H1 (cell line): ENCODE results near the gene PFN3. TPM values are rescaled to one million over a fixed set of nuclear protein-coding genes. Genes with fewer than 3 reads are reported as not detected.

Source experiments
- CTCF ChIA-PET: fragments of 300-600 bp; sonication (Branson Sonifier 250); formaldehyde crosslinking; loops from one replicate; lab custom pipeline; 2021; ENCODE audit not compliant: partially characterized antibody; lab: Charles Lee
- POLR2A ChIA-PET: fragments of 300-600 bp; sonication (Branson Sonifier 250); formaldehyde crosslinking; loops from one replicate; lab custom pipeline; 2021; ENCODE audit warnings: inconsistent platforms; ENCODE audit not compliant: partially characterized antibody; lab: Charles Lee
- DNase-seq, 2 experiments: peaks; one replicate each; pipeline versions ENCODE4 v3.0.0 to v3.0.0-alpha.2; 2010 to 2022; ENCODE audit warnings: low spot score in 2 of 2, low read depth in 1 of 2, mixed read lengths in 1 of 2
- FAIRE-seq: peaks from 2 replicates; lab custom pipeline; 2011; peaks lifted over from hg19 to GRCh38; lab: Jason Lieb, UNC
- H2AFZ ChIP-seq: 2 replicates; pipeline ENCODE4 v1.8.1; 2012; ENCODE audit warnings: low read length, inconsistent platforms
- H2AK5ac ChIP-seq: 2 replicates; pipeline ENCODE4 v1.6.1; 2013; ENCODE audit warnings: low read depth, low read length
- H2BK120ac ChIP-seq: replicated peaks from 2 replicates; pipeline ENCODE3; 2013; ENCODE audit warnings: low read depth, low read length, inconsistent platforms
- H2BK12ac ChIP-seq: 2 replicates; pipeline ENCODE4 v1.6.1; 2013; ENCODE audit warnings: low read depth, low read length
- H2BK15ac ChIP-seq: 2 replicates; pipeline ENCODE4 v1.6.1; 2013; ENCODE audit warnings: low read length
- H2BK20ac ChIP-seq: 2 replicates; pipeline ENCODE4 v1.6.1; 2013; ENCODE audit warnings: low read length
- H2BK5ac ChIP-seq: 2 replicates; pipeline ENCODE4 v1.6.1; 2013; ENCODE audit warnings: low read depth, low read length
- H3K14ac ChIP-seq: 2 replicates; pipeline ENCODE4 v1.6.1; 2013; ENCODE audit warnings: inconsistent platforms; ENCODE audit not compliant: insufficient read length
- H3K18ac ChIP-seq: 2 replicates; pipeline ENCODE4 v1.6.1; 2013; ENCODE audit warnings: low read length; ENCODE audit errors: extremely low read depth
- H3K23ac ChIP-seq: 2 replicates; pipeline ENCODE4 v1.6.1; 2013; ENCODE audit warnings: inconsistent platforms; ENCODE audit not compliant: insufficient read length
- H3K23me2 ChIP-seq: 2 replicates; pipeline ENCODE4 v1.6.1; 2013; ENCODE audit warnings: low read depth, low read length
- H3K27ac ChIP-seq: 2 replicates; pipeline ENCODE4 v1.6.1; 2011; ENCODE audit warnings: low read depth, low read length, inconsistent platforms
- H3K27me3 ChIP-seq, 4 experiments: replicated peaks in 1 of 4; 1 replicate in 1 of 4; 2 replicates in 3 of 4; pipeline versions ENCODE4 v1.6.1 to v1.8.1; 2011 to 2013; ENCODE audit warnings: low read length in 3 of 4, mild to moderate bottlenecking in 3 of 4, inconsistent platforms in 2 of 4, mixed read lengths in 2 of 4, moderate library complexity in 1 of 4; ENCODE audit not compliant: control insufficient read depth in 3 of 4, insufficient read depth in 3 of 4; ENCODE audit errors: extremely low read depth in 1 of 4
- H3K36me3 ChIP-seq, 4 experiments: 2 replicates each; pipeline versions ENCODE4 v1.6.1 to v1.8.1; 2011 to 2013; ENCODE audit warnings: mild to moderate bottlenecking in 4 of 4, low read length in 3 of 4, moderate library complexity in 2 of 4, control low read depth in 1 of 4, inconsistent platforms in 1 of 4; ENCODE audit not compliant: insufficient read depth in 4 of 4, control insufficient read depth in 2 of 4
- H3K4ac ChIP-seq: replicated peaks from 2 replicates; pipeline ENCODE3; 2013; ENCODE audit warnings: low read length, low read depth, mixed read lengths, inconsistent platforms; ENCODE audit not compliant: insufficient read length
- H3K4me1 ChIP-seq, 4 experiments: replicated peaks in 1 of 4; 1 replicate in 1 of 4; 2 replicates in 3 of 4; pipeline versions ENCODE4 v1.6.1 to v1.8.1; 2011 to 2013; ENCODE audit warnings: low read length in 3 of 4, inconsistent platforms in 2 of 4, mixed read lengths in 1 of 4; ENCODE audit not compliant: insufficient read depth in 4 of 4, control insufficient read depth in 3 of 4
- H3K4me2 ChIP-seq, 2 experiments: 2 replicates each; pipeline versions ENCODE4 v1.6.1 to v1.8.1; 2011 to 2013; ENCODE audit warnings: low read depth in 2 of 2, low read length in 2 of 2, control low read depth in 1 of 2, inconsistent platforms in 1 of 2, mild to moderate bottlenecking in 1 of 2; ENCODE audit not compliant: insufficient read depth in 1 of 2
- H3K4me3 ChIP-seq, 4 experiments: fragments of 200-600, 300-600 bp in 1 of 4; sonication (generic), shearing (Covaris generic), sonication (Bioruptor Twin) in 1 of 4; 2 replicates each; pipeline versions ENCODE4 v1.5.1 to v1.8.1; 2011 to 2016; ENCODE audit warnings: low read length in 4 of 4, low read depth in 3 of 4, control low read depth in 2 of 4, inconsistent platforms in 2 of 4, mild to moderate bottlenecking in 2 of 4, mixed read lengths in 1 of 4, moderate library complexity in 1 of 4; ENCODE audit not compliant: insufficient read depth in 2 of 4; ENCODE audit errors: extremely low read depth in 1 of 4
- H3K56ac ChIP-seq: replicated peaks from 2 replicates; pipeline ENCODE3; 2013; ENCODE audit warnings: low read depth, mild to moderate bottlenecking, mixed read lengths, low read length, inconsistent platforms; ENCODE audit not compliant: insufficient read length
- H3K79me1 ChIP-seq: 2 replicates; pipeline ENCODE4 v1.6.1; 2013; ENCODE audit warnings: low read depth, low read length, control low read depth
- H3K79me2 ChIP-seq, 2 experiments: 2 replicates each; pipeline versions ENCODE4 v1.6.1 to v1.8.1; 2012 to 2013; ENCODE audit warnings: low read length in 2 of 2, mild to moderate bottlenecking in 2 of 2, inconsistent platforms in 1 of 2; ENCODE audit not compliant: insufficient read depth in 2 of 2, control insufficient read depth in 1 of 2
- H3K9ac ChIP-seq, 4 experiments: replicated peaks in 1 of 4; 1 replicate in 1 of 4; 2 replicates in 3 of 4; pipeline versions ENCODE4 v1.6.1 to v1.8.1; 2011 to 2013; ENCODE audit warnings: low read depth in 3 of 4, low read length in 3 of 4, control low read depth in 2 of 4, mild to moderate bottlenecking in 2 of 4, moderate library complexity in 2 of 4, inconsistent platforms in 1 of 4; ENCODE audit errors: extremely low read depth in 1 of 4
- H3K9me3 ChIP-seq, 2 experiments: 2 replicates each; pipeline versions ENCODE4 v1.6.1 to v1.8.1; 2012 to 2013; ENCODE audit warnings: mild to moderate bottlenecking in 2 of 2, moderate library complexity in 2 of 2, control low read depth in 1 of 2, inconsistent platforms in 1 of 2, low read depth in 1 of 2, low read length in 1 of 2, mixed read lengths in 1 of 2; ENCODE audit not compliant: insufficient read depth in 2 of 2
- H4K20me1 ChIP-seq, 2 experiments: replicated peaks in 1 of 2; 2 replicates each; pipeline versions ENCODE3 to v1.8.1; 2011 to 2013; ENCODE audit warnings: inconsistent platforms in 2 of 2, low read length in 2 of 2, mild to moderate bottlenecking in 1 of 2; ENCODE audit not compliant: insufficient read depth in 2 of 2, control insufficient read depth in 1 of 2
- H4K5ac ChIP-seq: 2 replicates; pipeline ENCODE4 v1.6.1; 2013; ENCODE audit warnings: low read length, low read depth, mixed read lengths, inconsistent platforms; ENCODE audit not compliant: insufficient read length
- H4K8ac ChIP-seq: 2 replicates; pipeline ENCODE4 v1.8.0; 2013; ENCODE audit warnings: mild to moderate bottlenecking, moderate library complexity, low read length, inconsistent platforms; ENCODE audit not compliant: insufficient read depth; ENCODE audit errors: extremely low read depth
- H4K91ac ChIP-seq: replicated peaks from 2 replicates; pipeline ENCODE3; 2013; ENCODE audit warnings: low read length, mixed read lengths, inconsistent platforms; ENCODE audit not compliant: insufficient read length
- KDM4A ChIP-seq: IDR thresholded peaks from one replicate; pipeline ENCODE4 v1.7.1; 2012; ENCODE audit warnings: low read depth, mild to moderate bottlenecking, moderate library complexity, low read length, inconsistent platforms; ENCODE audit not compliant: severe bottlenecking
- RXRA ChIP-seq: IDR thresholded peaks from 2 replicates; pipeline ENCODE4 v1.6.1; 2011; ENCODE audit warnings: low read depth, mild to moderate bottlenecking, low read length, moderate library complexity; ENCODE audit not compliant: insufficient read depth
- SUZ12 ChIP-seq: fragments of 200-600 bp; sonication (generic); IDR thresholded peaks from 2 replicates; pipeline ENCODE4 v1.6.1; 2012; ENCODE audit warnings: mild to moderate bottlenecking, inconsistent platforms, low read length, moderate library complexity, mixed read lengths
- WGBS, 2 experiments: shearing (Covaris generic) in 1 of 2; methylation state at CpG; one replicate each; pipeline versions ENCODE4 v1.1.6 to v1.1.7; 2013 to 2015; ENCODE audit warnings: low lambda C conversion rate in 2 of 2, mixed read lengths in 2 of 2, inconsistent platforms in 1 of 2, low coverage in 1 of 2, missing lambda C conversion rate in 1 of 2; ENCODE audit not compliant: insufficient replicate concordance in 2 of 2, insufficient coverage in 1 of 2, insufficient read length in 1 of 2; ENCODE audit errors: extremely low coverage in 1 of 2, missing lambda C conversion rate in 1 of 2; 5-methylcytosine and 5-hydroxymethylcytosine counted together
- polyA plus RNA-seq, 7 experiments: library from polyadenylated mRNA; depleted of rRNA in 3 of 7; stranded (reverse) in 5 of 7; unstranded in 2 of 7; fragments of >200 nt in 5 of 7; fragments of 200-250 nt in 2 of 7; gene quantifications; 1 replicate in 5 of 7; 2 replicates in 1 of 7; 4 replicates in 1 of 7; pipeline versions ENCODE4 v1.2.1 to v1.2.3, GENCODE V29; 2011 to 2013; ENCODE audit warnings: missing spikeins in 2 of 7, mixed read lengths in 2 of 7
- total RNA-seq: library from RNA; stranded (reverse); fragmentation: NEBNext Ultra II Directional; extraction: Animal tissue kit (Norgen Biotek cat#: 25700); gene quantifications from 2 replicates; pipeline ENCODE4 v1.2.1, GENCODE V29; 2021

Gene PFN3
- total and polyA plus RNA-seq, 2 of the 8 experiments (the other 6 are each of a cell fraction or from before 2014, with no cell fraction given), result not detected

GRCh38 chr5:177404641-177405179, 4.2 kb upstream of the PFN3 start:
- POLR2A ChIA-PET, result interaction anchor here (0.9 to 10.8 kb wide), 14 partner anchors 9 to 102 kb away, joined by 3 to 143 read pairs (median 4); partner anchors contain the start of genes GRK6, PRELID1, PRR7 and RAB24
- Histone ChIP-seq H2AFZ (peak overlapping the region; percentile 28; the same call in 1 of the 2 replicates), H3K14ac (no peak overlapping the region)

More at GRCh38 chr5:177404641-177405179, 4.2 kb upstream of the PFN3 start:
- Histone ChIP-seq H4K91ac (peak overlapping the region; percentile 1), H3K27ac (no peak overlapping the region), H4K5ac (no peak overlapping the region), H3K36me3 (no peaks in the 10 kb centered on the region), H3K4me2 (peak overlapping the region; percentile 82 to 93), H3K18ac (peak overlapping the region; percentile 51; the same call in 1 of the 2 replicates), H2BK5ac (peak overlapping the region; percentile 26; the same call in 1 of the 2 replicates), H2AK5ac (no peak overlapping the region), H3K56ac (no peak overlapping the region), H3K9me3 (no peaks in the 10 kb centered on the region), H3K79me2 (no peaks in the 10 kb centered on the region), H3K9ac (no peak overlapping the region), H3K79me1 (no peaks in the 10 kb centered on the region), H3K23ac (no peak overlapping the region), H3K4me1 (peaks cover 0 to 22% (median 14%) of the 10 kb centered on the region in 4 experiments; a peak in 5 of 7 replicates), H2BK15ac (peak overlapping the region; percentile 36; the same call in 1 of the 2 replicates), H2BK120ac (no peak overlapping the region), H4K20me1 (no peaks in the 10 kb centered on the region), H3K27me3 (peaks cover 22 to 68% (median 43%) of the 10 kb centered on the region in 4 experiments), H3K23me2 (peaks cover 13% of the 10 kb centered on the region; the same call in 1 of the 2 replicates), H2BK20ac (0 out of 2 replicates have a peak overlapping the region, but pooled peaks have one; percentile 32), H2BK12ac (peak overlapping the region; percentile 85; the same call in 1 of the 2 replicates), H3K4ac (no peak overlapping the region), H3K4me3 (peak overlapping the region in 3 of 4 experiments; percentile 40 to 65 (median 55); a peak in 7 of 8 replicates), H4K8ac (peak overlapping the region; percentile 19; the same call in 1 of the 2 replicates)
- CTCF ChIA-PET, result interaction anchor here (0.6 to 10.5 kb wide), 19 partner anchors 11 to 118 kb away, joined by 3 to 343 read pairs (median 14); partner anchors contain the start of genes GRK6, PRR7, RGS14 and SLC34A1
- 63% methylated on average over 14 of the region's 16 CpGs; no CpG with 5 or more reads in 1 of the 2 experiments for WGBS, 2 experiments
- peak; percentile 11 for TF ChIP-seq KDM4A
- no peak for TF ChIP-seq RXRA
- TF ChIP-seq SUZ12, result 0 out of 2 replicates have a peak, but pooled peaks have one; percentile 10
- DNase-seq (no peak), FAIRE-seq (no peak)
